IPS-NIHi7 (cell line): ENCODE results near the gene RAB8B.

Experiments
- DNase-seq: peaks from one replicate; pipeline ENCODE4 v3.0.0; 2012; ENCODE audit warnings: mixed read lengths; ENCODE audit errors: extremely low spot score

Gene RAB8B

GRCh38 chr15:63274427-63274826, 85.0 kb downstream of the RAB8B start:
- peak; percentile 58 for DNase-seq

- no peak for DNase-seq
Observed at GRCh38 chr15:63276342-63277037, 87.1 kb downstream of the RAB8B start.

GRCh38 chr15:63277038-63277892, 87.9 kb downstream of the RAB8B start, which contains the start of gene APH1B:
Gene APH1B (plus strand): TSS chr15:63277605. CDS start chr15:63277624, 19 bp downstream.
- DNase-seq = peak; percentile 80

GRCh38 chr15:63277893-63278456, 88.6 kb downstream of the RAB8B start:
- no peak for DNase-seq

- no peak for DNase-seq
Observed at GRCh38 chr15:63283126-63283525, 93.7 kb downstream of the RAB8B start.

- DNase-seq = no peak
Observed at GRCh38 chr15:63284335-63284734, 94.9 kb downstream of the RAB8B start.

GRCh38 chr15:63287109-63287508, 97.7 kb downstream of the RAB8B start:
- DNase-seq = no peak

GRCh38 chr15:63288342-63288741, 98.9 kb downstream of the RAB8B start:
- no peak for DNase-seq

GRCh38 chr15:63288778-63289378, 99.5 kb downstream of the RAB8B start:
- DNase-seq = peak; percentile 56

- DNase-seq = no peak
Observed at GRCh38 chr15:63291507-63291906, 102.1 kb downstream of the RAB8B start.

GRCh38 chr15:63292241-63292640, 102.8 kb downstream of the RAB8B start:
- DNase-seq = no peak

- DNase-seq = no peak
Observed at GRCh38 chr15:63292771-63293170, 103.4 kb downstream of the RAB8B start.

GRCh38 chr15:63294359-63294758, 105.0 kb downstream of the RAB8B start:
- no peak for DNase-seq

- no peak for DNase-seq
Observed at GRCh38 chr15:63295341-63295740, 105.9 kb downstream of the RAB8B start.

GRCh38 chr15:63296195-63296594, 106.8 kb downstream of the RAB8B start:
- no peak for DNase-seq

GRCh38 chr15:63299943-63300575, 110.7 kb downstream of the RAB8B start:
- DNase-seq = no peak

GRCh38 chr15:63301088-63301487, 111.7 kb downstream of the RAB8B start:
- no peak for DNase-seq

- DNase-seq = no peak
Observed at GRCh38 chr15:63305260-63305659, 115.9 kb downstream of the RAB8B start.

GRCh38 chr15:63306492-63307073, 117.2 kb downstream of the RAB8B start:
- no peak for DNase-seq

- DNase-seq = peak; percentile 29
Observed at GRCh38 chr15:63308491-63308890, 119.1 kb downstream of the RAB8B start.

GRCh38 chr15:63308947-63309346, 119.5 kb downstream of the RAB8B start:
- DNase-seq = no peak
